SK-N-SH treated with all-trans-retinoic acid at 6 μM for 48 hours (cell line): ENCODE results near the gene RBM14.

ENCODE experiments used
- ATAC-seq: fragments of 200-7000 bp; cut with Tn5 transposase; 3 replicates; pipeline ENCODE4 v1.9.1; 2020; ENCODE audit warnings: mild to moderate bottlenecking, moderate library complexity
- ARNTL ChIP-seq: fragments of 450-650 bp; formaldehyde crosslinking; IDR thresholded peaks from 2 replicates; pipeline ENCODE4 v1.5.0; 2020; ENCODE audit warnings: low read depth, mild to moderate bottlenecking, moderate library complexity, borderline replicate concordance
- BACH2 ChIP-seq: fragments of 250-450 bp; sonication (Bioruptor Pico); IDR thresholded peaks from 2 replicates; pipeline ENCODE4 v1.9.0; 2021; ENCODE audit warnings: mild to moderate bottlenecking, borderline replicate concordance
- CSDC2 ChIP-seq: fragments of 250-450 bp; sonication (Bioruptor Pico); IDR thresholded peaks from 2 replicates; pipeline ENCODE4 v1.5.0; 2020; ENCODE audit warnings: mild to moderate bottlenecking, moderate library complexity
- CSRNP3 ChIP-seq: fragments of 250-450 bp; sonication (Bioruptor Pico); IDR thresholded peaks from 2 replicates; pipeline ENCODE4 v1.5.1; 2021; ENCODE audit warnings: mild to moderate bottlenecking, moderate library complexity
- ESRRG ChIP-seq: fragments of 250-450 bp; sonication (Bioruptor Pico); IDR thresholded peaks from 2 replicates; pipeline ENCODE4 v1.6.1; 2021; ENCODE audit warnings: mild to moderate bottlenecking
- GLIS3 ChIP-seq: fragments of 250-450 bp; sonication (Bioruptor Pico); IDR thresholded peaks from 2 replicates; pipeline ENCODE4 v1.5.0; 2020; ENCODE audit warnings: mild to moderate bottlenecking, moderate library complexity
- OSR1 ChIP-seq: fragments of 250-450 bp; sonication (Bioruptor Pico); IDR thresholded peaks from 2 replicates; pipeline ENCODE4 v1.8.0; 2022; ENCODE audit warnings: moderate library complexity, mild to moderate bottlenecking, inconsistent platforms
- PATZ1 ChIP-seq: fragments of 250-450 bp; sonication (Bioruptor Pico); IDR thresholded peaks from 2 replicates; pipeline ENCODE4 v1.8.0; 2020; ENCODE audit warnings: mild to moderate bottlenecking, moderate library complexity, borderline replicate concordance
- POU6F1 ChIP-seq: fragments of 250-450 bp; sonication (Bioruptor Pico); IDR thresholded peaks from 2 replicates; pipeline ENCODE4 v1.8.0; 2021; ENCODE audit warnings: low read depth, mild to moderate bottlenecking, moderate library complexity, borderline replicate concordance
- PPARA ChIP-seq: fragments of 250-450 bp; sonication (Bioruptor Pico); IDR thresholded peaks from 2 replicates; pipeline ENCODE4 v1.5.0; 2020; ENCODE audit warnings: mild to moderate bottlenecking, borderline replicate concordance
- RARB ChIP-seq: fragments of 250-450 bp; sonication (Bioruptor Pico); IDR thresholded peaks from 2 replicates; pipeline ENCODE4 v1.8.0; 2021; ENCODE audit warnings: mild to moderate bottlenecking, moderate library complexity
- SNAI2 ChIP-seq: fragments of 250-450 bp; sonication (Bioruptor Pico); IDR thresholded peaks from 2 replicates; pipeline ENCODE4 v1.5.0; 2020; ENCODE audit warnings: mild to moderate bottlenecking, moderate library complexity
- TCF4 ChIP-seq: fragments of 250-450 bp; sonication (Bioruptor Pico); IDR thresholded peaks from 2 replicates; pipeline ENCODE4 v1.8.0; 2021; ENCODE audit warnings: mild to moderate bottlenecking, moderate library complexity, borderline replicate concordance
- TOX ChIP-seq: fragments of 250-450 bp; sonication (Bioruptor Pico); IDR thresholded peaks from 2 replicates; pipeline ENCODE4 v1.8.0; 2021; ENCODE audit warnings: mild to moderate bottlenecking, moderate library complexity, borderline replicate concordance
- ZC3H10 ChIP-seq: fragments of 250-450 bp; sonication (Bioruptor Pico); IDR thresholded peaks from 2 replicates; pipeline ENCODE4 v1.5.1; 2021; ENCODE audit warnings: mild to moderate bottlenecking, moderate library complexity
- ZFP3 ChIP-seq: fragments of 250-450 bp; sonication (Bioruptor Pico); IDR thresholded peaks from 2 replicates; pipeline ENCODE4 v1.5.0; 2020; ENCODE audit warnings: mild to moderate bottlenecking, moderate library complexity
- ZFP30 ChIP-seq: fragments of 450-650 bp; formaldehyde crosslinking; IDR thresholded peaks from 2 replicates; pipeline ENCODE4 v1.5.0; 2022; ENCODE audit warnings: mild to moderate bottlenecking, moderate library complexity
- ZNF565 ChIP-seq: fragments of 450-650 bp; formaldehyde crosslinking; conservative IDR thresholded peaks from 2 replicates; pipeline ENCODE4 v1.5.0; 2020; ENCODE audit warnings: low read depth, mild to moderate bottlenecking, moderate library complexity
- ZNF70 ChIP-seq: fragments of 450-650 bp; formaldehyde crosslinking; IDR thresholded peaks from 2 replicates; pipeline ENCODE4 v1.5.0; 2020; ENCODE audit warnings: mild to moderate bottlenecking, moderate library complexity
- ZNF8 ChIP-seq: fragments of 450-650 bp; formaldehyde crosslinking; IDR thresholded peaks from 2 replicates; pipeline ENCODE4 v1.5.0; 2020; ENCODE audit warnings: mild to moderate bottlenecking, moderate library complexity
- TF ChIP-seq, protein P1 (sequence below): fragments of 250-450 bp; sonication (Bioruptor Pico); IDR thresholded peaks from 2 replicates; pipeline ENCODE4 v1.5.1; 2020; ENCODE audit warnings: low read depth, mild to moderate bottlenecking, moderate library complexity

RBM14 gene

DNA sequence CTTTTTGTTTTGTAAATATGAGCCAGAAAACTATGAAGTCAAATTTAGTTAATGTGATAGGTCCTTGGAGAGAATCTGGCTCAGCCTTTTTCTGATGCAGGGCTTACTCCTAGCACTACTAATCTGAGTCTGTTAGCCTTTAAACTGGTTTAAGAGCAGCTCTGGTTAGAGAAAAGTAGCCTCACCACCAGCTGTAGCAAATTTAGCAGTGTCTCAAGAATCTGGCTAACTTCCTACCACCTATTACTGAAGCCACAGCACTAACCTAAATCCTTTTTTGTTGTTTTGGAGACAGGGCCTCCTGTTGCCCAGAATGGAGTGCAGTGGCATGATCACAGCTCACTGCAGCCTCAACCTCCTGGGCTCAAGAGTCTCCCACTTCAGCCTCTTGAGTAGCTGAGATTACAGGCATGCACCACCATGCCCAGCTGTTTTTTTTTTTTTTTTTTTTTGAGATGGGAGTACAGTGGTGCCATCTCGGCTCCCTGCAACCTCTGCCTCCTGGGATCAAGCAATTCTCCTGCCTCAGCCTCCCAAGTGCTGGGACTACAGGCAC, 47.4 kb downstream of the RBM14 start:
- TF ChIP-seq PATZ1 (CRISPR knock-in tag): no peak
- TF ChIP-seq CSDC2 (CRISPR knock-in tag): no peak
- no peak for TF ChIP-seq PPARA (CRISPR knock-in tag)
- TF ChIP-seq ARNTL (CRISPR knock-in tag): no peak
- no peak for TF ChIP-seq GLIS3 (CRISPR knock-in tag)
- TF ChIP-seq, protein P1, sequence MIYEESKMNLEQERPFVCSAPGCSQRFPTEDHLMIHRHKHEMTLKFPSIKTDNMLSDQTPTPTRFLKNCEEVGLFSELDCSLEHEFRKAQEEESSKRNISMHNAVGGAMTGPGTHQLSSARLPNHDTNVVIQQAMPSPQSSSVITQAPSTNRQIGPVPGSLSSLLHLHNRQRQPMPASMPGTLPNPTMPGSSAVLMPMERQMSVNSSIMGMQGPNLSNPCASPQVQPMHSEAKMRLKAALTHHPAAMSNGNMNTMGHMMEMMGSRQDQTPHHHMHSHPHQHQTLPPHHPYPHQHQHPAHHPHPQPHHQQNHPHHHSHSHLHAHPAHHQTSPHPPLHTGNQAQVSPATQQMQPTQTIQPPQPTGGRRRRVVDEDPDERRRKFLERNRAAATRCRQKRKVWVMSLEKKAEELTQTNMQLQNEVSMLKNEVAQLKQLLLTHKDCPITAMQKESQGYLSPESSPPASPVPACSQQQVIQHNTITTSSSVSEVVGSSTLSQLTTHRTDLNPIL (CRISPR knock-in tag): no peak
- no peak for TF ChIP-seq SNAI2 (CRISPR knock-in tag)
- no peak for TF ChIP-seq TCF4 (CRISPR knock-in tag)
- no peak for ATAC-seq

DNA sequence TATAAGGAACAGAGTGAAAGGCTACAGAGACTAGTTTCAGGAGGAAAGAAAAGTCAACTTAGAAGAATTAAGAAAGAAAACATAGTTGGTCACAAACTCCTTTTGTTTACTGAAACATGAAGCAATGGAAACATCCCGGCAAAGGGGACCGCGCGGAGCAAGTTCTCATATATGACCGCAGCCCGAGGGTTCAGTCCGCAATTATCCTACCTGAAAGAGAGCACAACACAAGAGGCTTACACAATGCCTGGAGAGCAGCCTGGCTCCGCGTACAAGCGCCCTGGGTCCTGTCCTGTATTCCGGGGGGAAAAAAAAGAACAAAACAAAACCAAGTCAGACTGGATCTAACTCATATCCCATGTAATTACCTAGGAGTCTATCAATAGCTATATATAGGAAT, 48.9 kb downstream of the RBM14 start:
- no peak for TF ChIP-seq ZC3H10 (CRISPR knock-in tag)
- TF ChIP-seq OSR1 (CRISPR knock-in tag): no peak
- no peak for TF ChIP-seq CSRNP3
- no peak for TF ChIP-seq ESRRG (CRISPR knock-in tag)
- ATAC-seq: no peak

DNA sequence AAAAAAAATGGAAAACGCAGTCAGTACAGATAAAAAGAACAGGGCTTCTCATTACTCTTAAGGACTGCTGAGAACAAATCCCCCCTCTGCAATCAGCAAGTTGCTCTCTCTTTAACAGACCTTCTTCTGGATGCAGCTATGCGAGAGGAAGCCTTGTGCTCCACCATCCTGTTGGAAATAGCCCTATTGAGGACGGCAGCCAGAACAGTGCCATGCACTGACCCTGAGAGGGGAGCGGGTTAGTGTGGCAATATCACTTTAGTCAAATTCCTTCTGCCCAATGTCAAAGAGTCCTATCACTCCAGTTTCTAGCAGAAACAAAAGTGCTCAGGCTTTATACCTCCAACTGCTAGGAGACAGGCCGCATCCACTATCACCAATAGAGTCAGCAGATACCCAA, 54.4 kb downstream of the RBM14 start:
- TF ChIP-seq BACH2 (CRISPR knock-in tag) (no peak), ZFP3 (no peak), SNAI2 (CRISPR knock-in tag) (no peak), ESRRG (CRISPR knock-in tag) (no peak), CSDC2 (CRISPR knock-in tag) (no peak), RARB (no peak), PPARA (CRISPR knock-in tag) (no peak), POU6F1 (CRISPR knock-in tag) (no peak), ZNF565 (no peak)
- no peak; the same call in 2 of the 3 replicates for ATAC-seq

DNA sequence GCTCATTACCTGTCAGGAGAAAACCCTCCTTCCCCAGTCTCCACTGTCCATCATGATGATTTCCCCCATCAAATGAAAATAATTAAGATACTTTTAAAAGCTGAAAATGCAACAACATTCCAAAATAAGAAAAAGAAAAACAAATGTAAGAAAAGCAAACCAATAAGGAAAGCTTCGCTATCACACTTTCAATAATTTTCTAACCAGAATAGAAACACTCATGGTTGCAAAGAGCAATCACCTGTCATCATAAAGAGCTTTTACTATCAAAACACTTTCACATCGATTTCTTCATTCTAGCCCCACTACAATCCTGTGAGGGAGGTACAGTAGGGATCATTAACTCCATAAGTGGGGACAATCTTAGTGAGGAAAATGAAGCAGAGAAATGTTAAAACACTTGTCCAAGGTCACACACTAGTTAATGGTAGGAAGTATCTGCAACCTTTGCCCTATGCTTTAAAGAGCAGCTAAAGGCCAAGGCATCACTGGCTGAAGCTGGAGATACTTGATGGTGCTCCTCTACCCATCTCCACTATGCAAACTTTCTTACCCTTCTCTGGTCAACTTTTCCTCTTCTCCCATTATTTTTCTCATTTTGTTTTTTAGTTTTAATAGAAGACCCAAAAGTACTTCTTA, 58.7 kb downstream of the RBM14 start:
- no peak for ATAC-seq
- TF ChIP-seq OSR1 (CRISPR knock-in tag) (no peak), POU6F1 (CRISPR knock-in tag) (no peak), BACH2 (CRISPR knock-in tag) (no peak), ZFP30 (CRISPR knock-in tag) (no peak), PATZ1 (CRISPR knock-in tag) (no peak), ZFP3 (no peak), CSRNP3 (no peak), ZNF8 (CRISPR knock-in tag) (no peak), RARB (no peak), ESRRG (CRISPR knock-in tag) (no peak), ZNF70 (CRISPR knock-in tag) (no peak), ARNTL (CRISPR knock-in tag) (no peak), GLIS3 (CRISPR knock-in tag) (no peak), SNAI2 (CRISPR knock-in tag) (no peak), TOX (no peak), ZNF565 (no peak), CSDC2 (CRISPR knock-in tag) (no peak)
- TF ChIP-seq, protein P1 (CRISPR knock-in tag): no peak
